A549 (cell line): ENCODE measurements around the gene ATP10A.

Source experiments
- EP300 ChIP-seq, 2 experiments: fragments of >200 bp; sonication (Bioruptor Twin); formaldehyde crosslinking; IDR thresholded peaks; 2 replicates in 1 of 2; 3 replicates in 1 of 2; pipeline ENCODE4 v1.6.1; 2016 to 2017
- SMC3 ChIP-seq: fragments of >200 bp; sonication (Bioruptor Twin); formaldehyde crosslinking; IDR thresholded peaks from 3 replicates; pipeline ENCODE4 v1.6.1; 2018; ENCODE audit warnings: inconsistent platforms

DNA sequence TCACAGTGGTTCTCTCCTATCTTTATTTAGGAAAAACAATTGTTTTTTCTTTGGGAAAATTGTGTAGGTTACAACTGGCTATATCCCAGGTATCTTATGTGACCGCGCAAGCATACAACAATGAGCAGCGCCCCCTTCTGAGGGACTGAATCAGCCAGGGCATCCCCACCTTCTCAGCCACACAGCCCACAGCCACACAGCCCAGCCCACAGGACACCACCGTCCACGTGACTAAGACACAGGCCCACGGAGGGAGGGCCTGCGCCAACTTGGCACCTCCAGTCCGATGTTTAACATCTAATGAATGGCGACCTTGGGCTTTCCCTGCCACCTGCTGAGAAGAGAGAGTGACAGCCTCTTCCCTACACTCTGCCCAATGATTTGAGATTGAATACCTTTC, 68.1 kb downstream of the ATP10A start:
- TF ChIP-seq EP300 (IDR thresholded peaks at IDR 0.05) (no peak), SMC3 (no peak)
